H9 (cell line): ENCODE results near the gene GDI2. TPM values are rescaled to one million over a fixed set of nuclear protein-coding genes. Genes with fewer than 3 reads are reported as not detected.
A peak's percentile ranks its signal among the peaks of the same experiment; 100 is the strongest.

Experiments
- DNase-seq: peaks from one replicate; pipeline ENCODE4 v3.0.0-alpha.2; 2017
- H2AFZ ChIP-seq: one replicate; pipeline ENCODE4 v1.6.1; 2013; ENCODE audit warnings: mild to moderate bottlenecking, low read length, control low read depth, moderate library complexity
- H2AK5ac ChIP-seq: 2 replicates; pipeline ENCODE4 v1.6.1; 2013; ENCODE audit warnings: low read length, control low read depth, mixed read lengths; ENCODE audit not compliant: insufficient read length
- H2BK120ac ChIP-seq: one replicate; pipeline ENCODE4 v1.6.1; 2013; ENCODE audit warnings: low read depth, mild to moderate bottlenecking, low read length, control low read depth, inconsistent platforms; ENCODE audit not compliant: poor library complexity, severe bottlenecking
- H2BK12ac ChIP-seq: 2 replicates; pipeline ENCODE4 v1.6.1; 2013; ENCODE audit warnings: low read length, control low read depth, mixed read lengths, low read depth; ENCODE audit not compliant: insufficient read length
- H2BK15ac ChIP-seq: 2 replicates; pipeline ENCODE4 v1.6.1; 2013; ENCODE audit warnings: low read depth, low read length, control low read depth
- H2BK20ac ChIP-seq: one replicate; pipeline ENCODE4 v1.6.1; 2013; ENCODE audit warnings: low read depth, mild to moderate bottlenecking, low read length, control low read depth, inconsistent platforms; ENCODE audit not compliant: poor library complexity, severe bottlenecking
- H2BK5ac ChIP-seq: 2 replicates; pipeline ENCODE4 v1.6.1; 2013; ENCODE audit warnings: low read length, control low read depth, mixed read lengths; ENCODE audit not compliant: insufficient read length
- H3K14ac ChIP-seq: 2 replicates; pipeline ENCODE4 v1.6.1; 2013; ENCODE audit warnings: low read length, control low read depth; ENCODE audit not compliant: insufficient read depth
- H3K18ac ChIP-seq: 2 replicates; pipeline ENCODE4 v1.6.1; 2013; ENCODE audit warnings: low read depth, mild to moderate bottlenecking, mixed read lengths, low read length, control low read depth; ENCODE audit not compliant: insufficient read length
- H3K23ac ChIP-seq: 2 replicates; pipeline ENCODE4 v1.6.1; 2013; ENCODE audit warnings: low read length, control low read depth, mixed read lengths, low read depth; ENCODE audit not compliant: insufficient read length
- H3K23me2 ChIP-seq: 2 replicates; pipeline ENCODE4 v1.6.1; 2013; ENCODE audit warnings: low read depth, mild to moderate bottlenecking, mixed read lengths, low read length, control low read depth; ENCODE audit not compliant: insufficient read length, poor library complexity, severe bottlenecking
- H3K27ac ChIP-seq: 2 replicates; pipeline ENCODE4 v1.5.1; 2013; ENCODE audit warnings: low read length, control low read depth, mixed read lengths, low read depth; ENCODE audit not compliant: insufficient read length
- H3K27me3 ChIP-seq: 2 replicates; pipeline ENCODE4 v1.6.1; 2013; ENCODE audit warnings: low read length, control low read depth, inconsistent platforms; ENCODE audit not compliant: insufficient read depth
- H3K4ac ChIP-seq: 2 replicates; pipeline ENCODE4 v1.6.1; 2013; ENCODE audit warnings: low read depth, mild to moderate bottlenecking, control low read depth, inconsistent platforms, low read length, moderate library complexity
- H3K4me1 ChIP-seq: 2 replicates; pipeline ENCODE4 v1.6.1; 2013; ENCODE audit warnings: low read length, control low read depth, inconsistent platforms; ENCODE audit not compliant: insufficient read depth
- H3K4me2 ChIP-seq: 2 replicates; pipeline ENCODE4 v1.6.1; 2013; ENCODE audit warnings: low read length, control low read depth, mixed read lengths; ENCODE audit not compliant: insufficient read length, insufficient read depth
- H3K56ac ChIP-seq: 2 replicates; pipeline ENCODE4 v1.6.1; 2013; ENCODE audit warnings: low read depth, mild to moderate bottlenecking, mixed read lengths, low read length, control low read depth; ENCODE audit not compliant: insufficient read length
- H3K79me1 ChIP-seq: 2 replicates; pipeline ENCODE4 v1.6.1; 2013; ENCODE audit warnings: low read depth, mild to moderate bottlenecking, moderate library complexity, low read length, control low read depth, inconsistent platforms; ENCODE audit not compliant: insufficient read depth, poor library complexity, severe bottlenecking
- H3K79me2 ChIP-seq: 2 replicates; pipeline ENCODE4 v1.6.1; 2013; ENCODE audit warnings: low read length, control low read depth, inconsistent platforms; ENCODE audit not compliant: insufficient read depth
- H3K9ac ChIP-seq: 2 replicates; pipeline ENCODE4 v1.6.1; 2013; ENCODE audit warnings: low read length, control low read depth, mixed read lengths; ENCODE audit not compliant: insufficient read length; ENCODE audit errors: extremely low read depth
- H3K9me3 ChIP-seq: one replicate; pipeline ENCODE4 v1.6.1; 2013; ENCODE audit warnings: low read depth, low read length, inconsistent platforms; ENCODE audit not compliant: control insufficient read depth
- H3T11ph ChIP-seq: one replicate; pipeline ENCODE4 v1.6.1; 2013; ENCODE audit warnings: mild to moderate bottlenecking, low read length, control low read depth, inconsistent platforms
- H4K20me1 ChIP-seq: one replicate; pipeline ENCODE4 v1.6.1; 2013; ENCODE audit not compliant: control insufficient read depth, insufficient read length, insufficient read depth
- H4K5ac ChIP-seq: 2 replicates; pipeline ENCODE4 v1.6.1; 2013; ENCODE audit warnings: low read depth, mild to moderate bottlenecking, mixed read lengths, low read length, control low read depth; ENCODE audit not compliant: insufficient read length
- H4K8ac ChIP-seq: replicated peaks from 2 replicates; pipeline ENCODE4 v1.6.1; 2013; ENCODE audit warnings: low read length, control low read depth, mixed read lengths, low read depth; ENCODE audit not compliant: insufficient read length
- H4K91ac ChIP-seq: 2 replicates; pipeline ENCODE4 v1.6.1; 2013; ENCODE audit warnings: low read depth, mild to moderate bottlenecking, moderate library complexity, mixed read lengths, low read length, control low read depth; ENCODE audit not compliant: insufficient read length
- H3K27ac Mint-ChIP-seq, 3 experiments: 2 replicates in 2 of 3; 3 replicates in 1 of 3; pipeline ENCODE4 v1.8.0; 2020 to 2021; ENCODE audit warnings: mixed read lengths in 3 of 3, mild to moderate bottlenecking in 1 of 3, moderate library complexity in 1 of 3
- H3K27me3 Mint-ChIP-seq: 2 replicates; pipeline ENCODE4 v1.8.0; 2021; ENCODE audit warnings: low read depth, mild to moderate bottlenecking, moderate library complexity, mixed read lengths
- H3K36me3 Mint-ChIP-seq, 3 experiments: 2 replicates in 2 of 3; 3 replicates in 1 of 3; pipeline ENCODE4 v1.8.0; 2020 to 2021; ENCODE audit warnings: low read depth in 3 of 3, mixed read lengths in 3 of 3; ENCODE audit not compliant: insufficient read depth in 1 of 3
- H3K4me1 Mint-ChIP-seq, 2 experiments: 2 replicates each; pipeline ENCODE4 v1.8.0; 2020; ENCODE audit warnings: mixed read lengths in 2 of 2
- H3K4me3 Mint-ChIP-seq, 2 experiments: 2 replicates in 1 of 2; 3 replicates in 1 of 2; pipeline ENCODE4 v1.8.0; 2020 to 2021; ENCODE audit warnings: mild to moderate bottlenecking in 2 of 2, mixed read lengths in 2 of 2, moderate library complexity in 1 of 2
- H3K9me3 Mint-ChIP-seq, 2 experiments: 2 replicates in 1 of 2; 3 replicates in 1 of 2; pipeline ENCODE4 v1.8.0; 2020; ENCODE audit warnings: mild to moderate bottlenecking in 2 of 2, mixed read lengths in 2 of 2, moderate library complexity in 1 of 2
- WGBS: extraction: QIAGEN DNeasy Blood & Tissue Kit; methylation state at CpG from one replicate; pipeline ENCODE4 v1.1.7; 2013; ENCODE audit warnings: missing lambda C conversion rate, low lambda C conversion rate, mixed read lengths; ENCODE audit not compliant: insufficient read length; ENCODE audit errors: extremely low coverage; 5-methylcytosine and 5-hydroxymethylcytosine counted together
- total RNA-seq: library from RNA; stranded (reverse); gene quantifications from 2 replicates; pipeline ENCODE4 v1.2.1, GENCODE V29; 2021
- TF ChIP-seq, protein P1 (sequence below): fragments of 200-600 bp; sonication (generic); conservative IDR thresholded peaks from 3 replicates; pipeline ENCODE4 v1.8.0; 2021; ENCODE audit warnings: antibody characterized with exemption, mild to moderate bottlenecking

The GDI2 gene
- total RNA-seq, 1 experiment from 2014 or later, result 351 TPM

GRCh38 chr10:5735119-5735518 is 78.1 kb downstream of the GDI2 start:
- WGBS, result no CpG with 5 or more reads among the region's 1 CpG
- no peak overlapping the region for H2BK12ac ChIP-seq
- H3K18ac ChIP-seq, result no peak overlapping the region
- H4K8ac ChIP-seq, result no peak overlapping the region
- Mint-ChIP-seq H3K27ac (0 out of 7 replicates have a peak overlapping the region, but pooled peaks of 1 of the 3 experiments have one; percentile 40), H3K27me3 (no peaks in the 10 kb centered on the region), H3K4me1 (peaks cover 5 to 6% of the 10 kb centered on the region in 2 experiments), H3K36me3 (peaks cover 14 to 63% (median 31%) of the 10 kb centered on the region in 3 experiments; a peak in 6 of 7 replicates), H3K9me3 (no peaks in the 10 kb centered on the region), H3K4me3 (no peak overlapping the region)
- H3K9me3 ChIP-seq, result no peaks in the 10 kb centered on the region
- H3K23me2 ChIP-seq, result no peaks in the 10 kb centered on the region
- H2AFZ ChIP-seq, result no peak overlapping the region
- no peak overlapping the region for H2BK5ac ChIP-seq
- no peak overlapping the region for H2BK20ac ChIP-seq
- H3K79me2 ChIP-seq, result no peaks in the 10 kb centered on the region
- no peak overlapping the region for H3K27ac ChIP-seq
- DNase-seq, result no peak
- H3K27me3 ChIP-seq, result no peaks in the 10 kb centered on the region
- TF ChIP-seq, protein P1, sequence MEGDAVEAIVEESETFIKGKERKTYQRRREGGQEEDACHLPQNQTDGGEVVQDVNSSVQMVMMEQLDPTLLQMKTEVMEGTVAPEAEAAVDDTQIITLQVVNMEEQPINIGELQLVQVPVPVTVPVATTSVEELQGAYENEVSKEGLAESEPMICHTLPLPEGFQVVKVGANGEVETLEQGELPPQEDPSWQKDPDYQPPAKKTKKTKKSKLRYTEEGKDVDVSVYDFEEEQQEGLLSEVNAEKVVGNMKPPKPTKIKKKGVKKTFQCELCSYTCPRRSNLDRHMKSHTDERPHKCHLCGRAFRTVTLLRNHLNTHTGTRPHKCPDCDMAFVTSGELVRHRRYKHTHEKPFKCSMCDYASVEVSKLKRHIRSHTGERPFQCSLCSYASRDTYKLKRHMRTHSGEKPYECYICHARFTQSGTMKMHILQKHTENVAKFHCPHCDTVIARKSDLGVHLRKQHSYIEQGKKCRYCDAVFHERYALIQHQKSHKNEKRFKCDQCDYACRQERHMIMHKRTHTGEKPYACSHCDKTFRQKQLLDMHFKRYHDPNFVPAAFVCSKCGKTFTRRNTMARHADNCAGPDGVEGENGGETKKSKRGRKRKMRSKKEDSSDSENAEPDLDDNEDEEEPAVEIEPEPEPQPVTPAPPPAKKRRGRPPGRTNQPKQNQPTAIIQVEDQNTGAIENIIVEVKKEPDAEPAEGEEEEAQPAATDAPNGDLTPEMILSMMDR, result no peak
- no peaks in the 10 kb centered on the region for H3K4me1 ChIP-seq
- no peak overlapping the region for H3K9ac ChIP-seq
- H4K20me1 ChIP-seq, result no peaks in the 10 kb centered on the region
- H3K79me1 ChIP-seq, result no peaks in the 10 kb centered on the region
- H3K56ac ChIP-seq, result no peak overlapping the region
- H2AK5ac ChIP-seq, result no peak overlapping the region
- H3T11ph ChIP-seq, result no peak overlapping the region
- no peak overlapping the region for H3K4ac ChIP-seq
- H2BK15ac ChIP-seq, result no peak overlapping the region
- H3K4me2 ChIP-seq, result no peak overlapping the region
- no peak overlapping the region for H4K5ac ChIP-seq
- no peak overlapping the region for H3K14ac ChIP-seq
- H2BK120ac ChIP-seq, result no peak overlapping the region
- no peak overlapping the region for H4K91ac ChIP-seq
- no peak overlapping the region for H3K23ac ChIP-seq
